HG02571 (cell line): ENCODE data around the gene ANKRD50.

Experiments
- ATAC-seq: cut with Tn5 transposase; IDR thresholded peaks from one replicate; pipeline ENCODE4 v1.9.1; 2021; ENCODE audit warnings: mild to moderate bottlenecking, moderate library complexity; ENCODE audit not compliant: unreplicated experiment

ANKRD50 gene

GRCh38 chr4:124712372-124713184 lies at the start of gene ANKRD50:
Gene ANKRD50, minus strand, starts transcription at chr4:124712732. Its CDS starts 2,221 bp downstream, at chr4:124710511.
- peak; percentile 73 for ATAC-seq

- no peak for ATAC-seq
These were observed 44.6 kb upstream of the ANKRD50 start for GRCh38 chr4:124757126-124757525.

- no peak for ATAC-seq
These were observed 42.1 kb upstream of the ANKRD50 start for GRCh38 chr4:124754681-124755080.

- ATAC-seq: no peak
These were observed 41.5 kb upstream of the ANKRD50 start for GRCh38 chr4:124753941-124754581.

GRCh38 chr4:124749421-124749820 lies 36.9 kb upstream of the ANKRD50 start:
- ATAC-seq: no peak

- ATAC-seq: no peak
These were observed 36.4 kb upstream of the ANKRD50 start for GRCh38 chr4:124748965-124749364.

- no peak for ATAC-seq
These were observed 33.7 kb upstream of the ANKRD50 start for GRCh38 chr4:124745985-124746801.

- no peak for ATAC-seq
These were observed 31.2 kb upstream of the ANKRD50 start for GRCh38 chr4:124743711-124744110.

GRCh38 chr4:124740501-124740900 lies 28.0 kb upstream of the ANKRD50 start:
- ATAC-seq: no peak

- ATAC-seq: no peak
These were observed 26.5 kb upstream of the ANKRD50 start for GRCh38 chr4:124738994-124739393.

GRCh38 chr4:124737619-124738018 lies 25.1 kb upstream of the ANKRD50 start:
- no peak for ATAC-seq

GRCh38 chr4:124736526-124736925 lies 24.0 kb upstream of the ANKRD50 start:
- no peak for ATAC-seq

GRCh38 chr4:124727331-124727890 lies 14.9 kb upstream of the ANKRD50 start:
- no peak for ATAC-seq

GRCh38 chr4:124726269-124726668 lies 13.7 kb upstream of the ANKRD50 start:
- ATAC-seq: no peak

GRCh38 chr4:124722071-124722470 lies 9.5 kb upstream of the ANKRD50 start:
- no peak for ATAC-seq

GRCh38 chr4:124717101-124717500 lies 4.6 kb upstream of the ANKRD50 start:
- no peak for ATAC-seq

GRCh38 chr4:124713185-124713592 lies 657 bp upstream of the ANKRD50 start:
- peak; percentile 19 for ATAC-seq

- ATAC-seq: peak; percentile 15
These were observed 811 bp downstream of the ANKRD50 start for GRCh38 chr4:124711471-124712371.

- ATAC-seq: no peak
These were observed 1.6 kb downstream of the ANKRD50 start for GRCh38 chr4:124710911-124711310.
